NB4 (cell line): ENCODE results near the gene PMF1.

ENCODE experiments used
- POLR2A ChIP-seq: IDR thresholded peaks from 2 replicates; pipeline ENCODE4 v1.6.1; 2011; ENCODE audit warnings: mild to moderate bottlenecking; ENCODE audit not compliant: insufficient read length; ENCODE audit errors: extremely low read depth
- TF ChIP-seq, protein P1 (sequence below): IDR thresholded peaks from one replicate; pipeline ENCODE4 v1.5.1; 2012; ENCODE audit warnings: low read depth, low read length
- TF ChIP-seq, protein P2 (sequence below): IDR thresholded peaks from 2 replicates; pipeline ENCODE4 v1.6.1; 2011; ENCODE audit warnings: low read depth, low read length

DNA sequence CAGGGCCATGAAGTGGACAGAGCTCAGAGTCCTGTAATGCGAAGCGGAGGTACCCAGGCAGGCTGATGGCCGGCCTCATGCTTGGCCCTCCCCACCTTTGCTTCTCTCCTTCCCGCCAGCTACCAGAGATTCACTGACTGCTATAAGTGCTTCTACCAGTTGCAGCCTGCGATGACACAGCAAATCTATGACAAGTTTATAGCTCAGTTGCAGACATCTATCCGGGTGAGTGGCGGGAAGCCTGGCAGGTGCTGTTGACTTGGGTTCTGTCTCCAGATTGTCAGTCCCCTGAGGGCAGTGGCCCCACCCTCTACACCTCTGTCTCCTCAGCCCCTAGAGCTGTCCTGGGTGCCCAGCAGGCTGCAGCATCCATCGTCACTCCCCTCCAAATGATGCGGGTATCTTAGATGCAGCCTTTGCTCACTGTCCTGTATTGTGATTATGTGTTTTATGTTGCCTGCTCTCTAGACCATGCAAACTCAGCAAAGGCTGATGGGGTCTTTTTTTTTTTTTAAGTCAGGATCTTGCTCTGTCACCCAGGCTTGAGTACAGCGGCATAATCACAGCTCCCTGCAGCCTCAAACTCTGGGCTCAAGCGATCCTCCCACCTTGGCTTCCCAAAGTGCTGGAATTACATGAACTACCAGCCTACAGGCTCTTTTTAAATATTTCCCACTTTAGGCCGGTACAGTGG lies 19.5 kb downstream of the PMF1 start:
- TF ChIP-seq, protein P1, sequence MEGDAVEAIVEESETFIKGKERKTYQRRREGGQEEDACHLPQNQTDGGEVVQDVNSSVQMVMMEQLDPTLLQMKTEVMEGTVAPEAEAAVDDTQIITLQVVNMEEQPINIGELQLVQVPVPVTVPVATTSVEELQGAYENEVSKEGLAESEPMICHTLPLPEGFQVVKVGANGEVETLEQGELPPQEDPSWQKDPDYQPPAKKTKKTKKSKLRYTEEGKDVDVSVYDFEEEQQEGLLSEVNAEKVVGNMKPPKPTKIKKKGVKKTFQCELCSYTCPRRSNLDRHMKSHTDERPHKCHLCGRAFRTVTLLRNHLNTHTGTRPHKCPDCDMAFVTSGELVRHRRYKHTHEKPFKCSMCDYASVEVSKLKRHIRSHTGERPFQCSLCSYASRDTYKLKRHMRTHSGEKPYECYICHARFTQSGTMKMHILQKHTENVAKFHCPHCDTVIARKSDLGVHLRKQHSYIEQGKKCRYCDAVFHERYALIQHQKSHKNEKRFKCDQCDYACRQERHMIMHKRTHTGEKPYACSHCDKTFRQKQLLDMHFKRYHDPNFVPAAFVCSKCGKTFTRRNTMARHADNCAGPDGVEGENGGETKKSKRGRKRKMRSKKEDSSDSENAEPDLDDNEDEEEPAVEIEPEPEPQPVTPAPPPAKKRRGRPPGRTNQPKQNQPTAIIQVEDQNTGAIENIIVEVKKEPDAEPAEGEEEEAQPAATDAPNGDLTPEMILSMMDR, result no peak
- no peak for TF ChIP-seq POLR2A
- TF ChIP-seq, protein P2, sequence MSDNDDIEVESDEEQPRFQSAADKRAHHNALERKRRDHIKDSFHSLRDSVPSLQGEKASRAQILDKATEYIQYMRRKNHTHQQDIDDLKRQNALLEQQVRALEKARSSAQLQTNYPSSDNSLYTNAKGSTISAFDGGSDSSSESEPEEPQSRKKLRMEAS, result no peak
